KMS-11 (cell line): Measurements from ENCODE around the gene XRRA1.

Experiments
- H2AFZ ChIP-seq: fragments of 200-600 bp; sonication (generic); 2 replicates; pipeline ENCODE4 v1.6.1; 2016; ENCODE audit warnings: antibody characterized with exemption, mixed run types, low read depth
- H3K27ac ChIP-seq: fragments of 200-600 bp; sonication (generic); 2 replicates; pipeline ENCODE4 v1.6.1; 2016; ENCODE audit warnings: mild to moderate bottlenecking, mixed run types
- H3K27me3 ChIP-seq: fragments of 200-600 bp; sonication (generic); 2 replicates; pipeline ENCODE4 v1.6.1; 2017; ENCODE audit warnings: mild to moderate bottlenecking, low read depth, mixed run types, moderate library complexity; ENCODE audit not compliant: insufficient read depth
- H3K36me3 ChIP-seq: fragments of 200-600 bp; sonication (generic); 2 replicates; pipeline ENCODE4 v1.6.1; 2017; ENCODE audit warnings: mild to moderate bottlenecking, mixed run types; ENCODE audit not compliant: insufficient read depth
- H3K4me1 ChIP-seq: fragments of 200-600 bp; sonication (generic); 2 replicates; pipeline ENCODE4 v1.6.1; 2016; ENCODE audit warnings: mild to moderate bottlenecking, low read depth, mixed run types; ENCODE audit not compliant: poor library complexity, severe bottlenecking
- H3K4me2 ChIP-seq: fragments of 200-600 bp; sonication (generic); 2 replicates; pipeline ENCODE4 v1.7.0; 2016; ENCODE audit warnings: mild to moderate bottlenecking, mixed run types
- H3K4me3 ChIP-seq: fragments of 200-600 bp; sonication (generic); IDR thresholded peaks from 2 replicates; pipeline ENCODE4 v1.6.1; 2017; ENCODE audit warnings: low read depth, low read length, mixed read lengths; ENCODE audit not compliant: insufficient read depth
- H3K79me2 ChIP-seq: fragments of 200-600 bp; sonication (generic); 2 replicates; pipeline ENCODE4 v1.6.1; 2016; ENCODE audit warnings: low read depth, mixed run types; ENCODE audit not compliant: insufficient read depth
- H3K9ac ChIP-seq: fragments of 200-600 bp; sonication (generic); 2 replicates; pipeline ENCODE4 v1.6.1; 2016; ENCODE audit warnings: mild to moderate bottlenecking, mixed run types
- H4K20me1 ChIP-seq: fragments of 200-600 bp; sonication (generic); 2 replicates; pipeline ENCODE4 v1.6.1; 2016; ENCODE audit warnings: mild to moderate bottlenecking, mixed run types; ENCODE audit not compliant: insufficient read depth
- CTCF ChIP-seq: fragments of 200-600 bp; sonication (generic); conservative IDR thresholded peaks from 2 replicates; pipeline ENCODE4 v1.6.1; 2017; ENCODE audit warnings: low read depth, mild to moderate bottlenecking, antibody characterized with exemption, low read length, moderate library complexity, mixed read lengths

Gene XRRA1

GRCh38 chr11:74842967-74843366, 105.9 kb downstream of the XRRA1 start:
- no peak for TF ChIP-seq CTCF
- Histone ChIP-seq H3K4me2 (no peak overlapping the region), H3K27ac (no peak overlapping the region), H3K4me1 (peaks cover 4% of the 10 kb centered on the region), H3K79me2 (no peaks in the 10 kb centered on the region), H3K36me3 (no peaks in the 10 kb centered on the region), H3K9ac (no peak overlapping the region), H3K27me3 (no peaks in the 10 kb centered on the region), H3K4me3 (no peak overlapping the region), H4K20me1 (no peaks in the 10 kb centered on the region), H2AFZ (no peak overlapping the region)

- no peak for TF ChIP-seq CTCF
- H3K4me1 ChIP-seq, result peaks cover 8% of the 10 kb centered on the region
- no peak overlapping the region for H3K27ac ChIP-seq
- no peak overlapping the region for H2AFZ ChIP-seq
- no peak overlapping the region for H3K4me2 ChIP-seq
- no peaks in the 10 kb centered on the region for H3K79me2 ChIP-seq
- no peaks in the 10 kb centered on the region for H4K20me1 ChIP-seq
- H3K36me3 ChIP-seq, result 0 out of 2 replicates have a peak, but pooled peaks cover 2% of the 10 kb centered on the region
- H3K27me3 ChIP-seq, result no peaks in the 10 kb centered on the region
- H3K9ac ChIP-seq, result no peak overlapping the region
- no peak overlapping the region for H3K4me3 ChIP-seq
These were observed 108.4 kb downstream of the XRRA1 start for GRCh38 chr11:74840486-74840885.

- Histone ChIP-seq H3K9ac (no peak overlapping the region), H3K4me3 (no peak overlapping the region), H3K4me1 (peaks cover 8% of the 10 kb centered on the region), H3K4me2 (no peak overlapping the region), H4K20me1 (no peaks in the 10 kb centered on the region), H3K27ac (no peak overlapping the region), H2AFZ (no peak overlapping the region), H3K27me3 (no peaks in the 10 kb centered on the region), H3K36me3 (0 out of 2 replicates have a peak, but pooled peaks cover 3% of the 10 kb centered on the region), H3K79me2 (no peaks in the 10 kb centered on the region)
- no peak for TF ChIP-seq CTCF
These were observed 108.9 kb downstream of the XRRA1 start for GRCh38 chr11:74839971-74840370.

- Histone ChIP-seq H3K79me2 (no peaks in the 10 kb centered on the region), H3K36me3 (0 out of 2 replicates have a peak, but pooled peaks cover 3% of the 10 kb centered on the region), H3K4me1 (peaks cover 8% of the 10 kb centered on the region), H3K27me3 (no peaks in the 10 kb centered on the region), H4K20me1 (no peaks in the 10 kb centered on the region), H2AFZ (no peak overlapping the region), H3K4me2 (no peak overlapping the region), H3K9ac (no peak overlapping the region), H3K4me3 (no peak overlapping the region), H3K27ac (no peak overlapping the region)
- no peak for TF ChIP-seq CTCF
These were observed 109.4 kb downstream of the XRRA1 start for GRCh38 chr11:74839446-74839845.
